DMS79 (cell line): ENCODE results near the gene LYST.
"Not testable (repeated sequence)": the region's sequence is repeated elsewhere in the genome, so short reads cannot be mapped to it uniquely, and the experiment has no call there.

Source experiments
- DNase-seq: peaks from one replicate; lab custom pipeline; 2025; lab: John Stamatoyannopoulos, UW

LYST gene

DNA sequence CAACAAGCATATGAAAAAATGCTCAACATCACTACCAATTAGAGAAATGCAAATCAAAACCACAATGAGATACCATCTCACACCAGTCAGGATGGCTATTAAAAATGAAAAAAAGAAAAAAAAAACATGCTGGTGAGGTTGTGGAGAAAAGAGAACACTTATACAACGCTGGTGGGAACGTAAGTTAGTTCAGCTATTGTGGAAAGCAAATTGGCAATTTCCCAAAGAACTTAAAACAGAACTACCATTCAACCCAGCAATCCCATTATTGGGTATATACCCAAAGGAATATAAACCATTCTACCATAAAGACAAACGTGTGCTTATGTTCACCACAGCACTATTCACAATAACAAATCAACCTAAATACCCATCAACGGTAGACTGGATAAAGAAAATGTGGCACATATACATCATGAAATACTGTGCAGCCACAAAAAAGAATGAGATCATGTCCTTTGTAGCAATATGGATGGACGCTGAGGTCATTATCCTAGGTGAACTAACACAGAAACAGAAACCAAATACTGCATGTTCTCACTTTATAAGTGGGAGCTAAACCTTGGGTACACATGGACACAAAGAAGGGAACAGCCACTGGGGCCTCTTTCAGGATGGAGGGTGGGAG lies 49.5 kb downstream of the LYST start:
- DNase-seq, result no peak

- DNase-seq, result no peak
These were observed 56.9 kb downstream of the LYST start for GRCh38 chr1:235809688-235810397.

DNA sequence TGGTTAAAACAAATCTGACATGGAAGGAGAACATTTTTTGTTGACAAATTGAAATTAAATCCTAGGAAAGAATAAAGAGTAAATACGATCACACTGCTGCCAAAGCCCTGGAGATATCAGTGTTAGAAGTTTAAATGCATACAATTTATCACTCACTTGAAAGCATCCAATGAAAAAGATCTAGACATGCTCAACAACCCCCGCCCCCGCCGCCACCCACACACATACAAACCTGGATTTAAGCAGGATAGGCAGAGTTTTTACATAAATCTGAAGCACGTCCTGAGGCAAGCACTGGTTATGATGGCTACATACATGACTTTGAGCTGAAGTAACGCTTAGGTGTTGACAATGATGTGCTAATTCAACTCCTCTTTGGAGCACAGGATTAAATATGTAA lies 58.5 kb downstream of the LYST start:
- no peak for DNase-seq

DNA sequence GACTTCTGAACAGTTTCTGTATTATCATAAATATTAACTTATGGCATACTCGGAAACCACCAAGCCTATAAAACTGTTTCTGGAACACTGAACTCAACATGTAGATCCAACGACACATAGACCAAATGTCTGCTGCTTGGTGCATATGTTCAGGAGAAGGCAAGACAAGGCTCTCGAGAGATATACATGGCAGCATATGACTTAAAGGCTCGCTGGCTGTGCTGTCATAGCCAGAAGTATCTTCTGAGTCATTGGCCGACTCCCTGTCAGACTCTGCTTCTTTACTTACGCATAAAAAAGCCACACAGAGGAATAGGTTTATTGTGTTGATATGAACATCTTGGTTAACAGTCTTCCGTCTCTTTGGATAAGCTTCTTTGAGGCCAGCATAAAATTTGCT lies 60.6 kb downstream of the LYST start:
- no peak for DNase-seq

DNA sequence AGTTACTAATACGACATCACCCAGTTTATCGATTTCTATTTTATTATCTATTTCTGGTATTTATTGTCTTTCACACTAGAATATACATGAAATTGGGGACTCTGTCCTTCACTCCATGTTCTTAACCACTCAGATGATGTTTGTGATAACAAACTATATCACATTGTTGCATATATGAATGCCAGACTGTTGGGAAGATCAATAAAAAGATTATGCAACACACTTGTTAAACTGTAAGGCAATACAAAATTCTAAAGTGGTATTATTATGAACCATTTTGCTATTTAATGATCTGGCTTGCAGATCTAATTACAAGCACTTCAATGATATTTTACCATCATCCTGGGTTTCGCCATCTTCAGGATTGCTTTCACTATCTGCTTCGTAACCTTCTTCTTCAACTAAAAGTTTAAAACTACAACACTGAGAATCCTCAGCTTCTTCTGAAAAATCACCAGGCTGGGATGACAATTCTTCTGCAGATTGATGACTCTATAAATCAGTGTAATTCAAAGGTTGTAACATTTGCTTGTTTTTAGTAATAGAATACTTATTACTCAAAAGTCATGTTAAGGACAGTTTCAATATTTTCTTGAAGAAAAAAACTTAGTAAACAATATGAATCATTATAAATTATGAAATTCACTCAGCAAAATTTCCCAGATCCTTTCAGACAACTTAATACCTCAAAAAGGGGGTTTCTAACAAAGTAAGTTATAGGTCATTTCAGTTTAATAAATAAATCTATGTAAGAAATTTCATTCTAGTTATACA lies 63.9 kb downstream of the LYST start:
- no peak for DNase-seq

DNA sequence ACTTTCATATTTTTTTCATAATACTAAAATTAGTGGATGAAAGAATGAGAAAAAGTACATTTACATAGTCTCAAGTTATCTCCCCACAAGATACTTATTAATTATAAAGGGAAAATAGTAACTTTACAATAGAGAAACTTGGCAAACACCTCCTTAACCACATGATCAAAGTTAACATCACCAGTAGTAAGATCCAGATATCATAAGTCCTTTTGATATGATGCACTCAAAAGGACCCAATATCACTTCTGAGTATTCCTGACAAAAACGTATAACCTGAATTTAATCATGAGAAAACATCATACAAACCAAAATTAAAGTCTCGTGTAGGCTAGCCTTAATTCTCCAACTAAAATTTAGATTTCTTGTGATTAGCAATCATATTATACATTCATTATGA lies 67.4 kb downstream of the LYST start:
- no peak for DNase-seq

GRCh38 chr1:235791532-235792060 lies 75.1 kb downstream of the LYST start:
- DNase-seq, result no peak

DNA sequence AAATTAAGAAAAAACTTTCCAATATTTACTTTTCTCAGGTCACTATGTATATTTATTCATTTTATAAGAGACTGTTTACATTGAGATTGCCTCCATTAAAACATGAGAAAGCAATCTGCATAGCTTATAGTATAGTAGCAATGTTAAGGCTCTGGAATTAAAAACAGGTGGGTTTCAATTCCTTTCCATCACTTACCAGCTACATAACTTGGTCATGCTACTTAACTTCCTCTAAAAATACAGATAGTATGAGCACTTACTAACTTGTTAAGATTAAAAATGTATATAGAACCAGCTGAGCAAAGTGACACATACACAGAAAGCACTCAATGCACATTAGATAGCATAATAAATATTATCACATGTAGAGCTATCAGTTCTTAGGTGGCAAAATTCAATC lies 76.6 kb downstream of the LYST start:
- no peak for DNase-seq

GRCh38 chr1:235786227-235786898 lies 80.3 kb downstream of the LYST start:
- DNase-seq, result not testable (repeated sequence)

- DNase-seq, result no peak
These were observed 81.8 kb downstream of the LYST start for GRCh38 chr1:235784950-235785349.

GRCh38 chr1:235783148-235783776 lies 83.4 kb downstream of the LYST start:
- DNase-seq, result peak; percentile 6

DNA sequence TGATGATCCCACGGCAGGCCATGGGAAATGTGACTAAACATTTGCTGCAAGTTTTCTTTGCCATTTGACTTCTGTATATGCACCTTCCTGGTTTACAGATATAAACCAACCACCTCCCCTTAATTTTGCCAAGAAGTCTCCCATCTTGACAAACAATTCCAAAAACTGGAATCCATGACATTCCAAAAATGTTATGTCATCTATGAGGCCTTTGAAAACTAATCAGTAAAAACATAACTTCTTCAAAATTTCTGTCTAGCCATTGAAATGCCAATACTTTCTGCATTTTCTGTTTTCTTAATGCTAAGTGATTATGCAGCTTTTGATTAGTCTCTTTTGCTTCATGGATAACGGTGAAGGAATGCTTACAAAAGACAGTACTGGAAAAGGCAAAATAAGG lies 84.1 kb downstream of the LYST start:
- no peak for DNase-seq

GRCh38 chr1:235781807-235782206 lies 84.9 kb downstream of the LYST start:
- no peak for DNase-seq

- no peak for DNase-seq
These were observed 86.9 kb downstream of the LYST start for GRCh38 chr1:235779770-235780169.

GRCh38 chr1:235776396-235776795 lies 90.3 kb downstream of the LYST start:
- DNase-seq, result no peak

DNA sequence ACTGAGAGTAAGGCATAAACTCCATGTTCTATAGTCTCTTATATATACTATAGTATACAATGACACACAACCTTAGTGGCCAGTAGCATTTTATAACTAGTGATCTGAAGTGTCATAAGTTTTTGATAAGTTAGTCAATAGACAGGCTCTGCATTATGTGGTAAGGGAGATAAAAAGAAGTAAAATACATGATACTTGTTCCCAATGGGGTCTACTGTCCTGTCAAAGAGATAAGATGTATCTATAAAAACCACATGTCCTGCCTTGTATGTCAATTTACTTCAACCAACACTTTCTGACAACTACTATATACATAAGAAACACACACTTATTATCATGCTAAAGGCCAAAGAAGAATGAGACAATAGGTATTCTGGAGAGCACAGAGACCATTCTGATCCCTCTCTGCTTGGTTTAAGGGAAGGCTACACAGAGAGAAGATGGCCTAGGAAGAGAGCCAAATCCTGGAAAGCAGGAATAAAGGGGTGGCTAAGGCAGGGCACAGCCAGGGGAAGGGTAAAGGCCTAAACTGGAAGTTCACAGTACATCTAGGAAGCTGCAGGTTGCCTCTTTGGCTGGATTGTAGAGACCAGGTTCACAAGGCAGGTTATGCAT lies 91.4 kb downstream of the LYST start:
- DNase-seq, result no peak

- DNase-seq, result no peak
These were observed 98.9 kb downstream of the LYST start for GRCh38 chr1:235767795-235768194.

- DNase-seq, result no peak
These were observed 99.9 kb downstream of the LYST start for GRCh38 chr1:235766794-235767285.

DNA sequence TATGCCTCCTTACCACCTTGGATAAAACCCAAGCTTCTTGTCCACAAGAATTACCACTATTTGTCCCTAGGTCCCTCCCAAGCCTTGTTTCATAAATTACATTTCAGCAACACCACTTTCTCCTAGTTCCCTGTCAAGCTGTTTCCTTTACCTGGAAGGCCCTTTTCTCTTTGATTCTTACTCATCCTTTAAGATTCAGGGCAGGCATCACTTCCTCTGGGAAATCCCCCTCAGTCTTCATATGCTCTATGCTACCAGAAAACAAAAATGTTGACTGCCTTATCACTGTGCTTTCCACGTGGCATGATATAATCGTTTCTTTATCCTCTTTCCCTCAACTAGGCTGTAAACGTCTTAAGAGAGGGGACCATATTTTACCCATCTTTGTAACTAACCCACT lies 102.7 kb downstream of the LYST start:
- no peak for DNase-seq

GRCh38 chr1:235759336-235759735 lies 107.4 kb downstream of the LYST start:
- DNase-seq, result no peak

- peak; percentile 32 for DNase-seq
These were observed 107.8 kb downstream of the LYST start for GRCh38 chr1:235758931-235759330.
